ENCODE results near the gene RGS14.
A peak's percentile ranks its signal among the peaks of the same experiment; 100 is the strongest.

Gene RGS14

GRCh38 chr5:177350776-177351391 is 6.8 kb upstream of the RGS14 start:
- H3K4me2 ChIP-seq: peak overlapping the region; percentile 82
- H3K4me3 ChIP-seq (IDR thresholded peaks at IDR 0.05; ENCODE audit: insufficient read depth, low read depth, low read length): no peak overlapping the region
- peaks cover 22% of the 10 kb centered on the region for H3K4me1 ChIP-seq (ENCODE audit: low read depth, poor library complexity, severe bottlenecking)
- no peaks in the 10 kb centered on the region for H3K27me3 ChIP-seq (ENCODE audit: insufficient read depth, low read depth)
- H3K36me3 ChIP-seq (ENCODE audit: insufficient read depth): 0 out of 2 replicates have a peak, but pooled peaks cover 4% of the 10 kb centered on the region
- peaks cover 47% of the 10 kb centered on the region for H3K79me2 ChIP-seq (ENCODE audit: insufficient read depth, low read depth)
- peak overlapping the region; percentile 97 for H3K27ac ChIP-seq
- TF ChIP-seq CTCF (conservative IDR thresholded peaks at IDR 0.05; ENCODE audit: low read depth, low read length): no peak
- H2AFZ ChIP-seq (ENCODE audit: low read depth): peak overlapping the region; percentile 98; the same call in 1 of the 2 replicates
- no peaks in the 10 kb centered on the region for H4K20me1 ChIP-seq (ENCODE audit: insufficient read depth)
- peak overlapping the region; percentile 93 for H3K9ac ChIP-seq

GRCh38 chr5:177351392-177352329 is 6.1 kb upstream of the RGS14 start, which contains the start of gene LMAN2:
LMAN2 (minus strand) TSS chr5:177351668; CDS start chr5:177351647, 21 bp downstream.
- Histone ChIP-seq H3K4me2 (peak within 1 kb of the TSS; percentile 82), H3K79me2 (ENCODE audit: insufficient read depth, low read depth) (peaks cover 39% of the 10 kb centered on the region), H3K27me3 (ENCODE audit: insufficient read depth, low read depth) (no peaks in the 10 kb centered on the region), H2AFZ (ENCODE audit: low read depth) (peak within 1 kb of the TSS; percentile 98), H3K4me1 (ENCODE audit: low read depth, poor library complexity, severe bottlenecking) (peaks cover 24% of the 10 kb centered on the region), H4K20me1 (ENCODE audit: insufficient read depth) (no peaks in the 10 kb centered on the region), H3K36me3 (ENCODE audit: insufficient read depth) (0 out of 2 replicates have a peak, but pooled peaks cover 4% of the 10 kb centered on the region), H3K9ac (peak within 1 kb of the TSS; percentile 93), H3K27ac (peak within 1 kb of the TSS; percentile 97), H3K4me3 (IDR thresholded peaks at IDR 0.05; ENCODE audit: insufficient read depth, low read depth, low read length) (no peak within 1 kb of the TSS)
- no peak for TF ChIP-seq CTCF (conservative IDR thresholded peaks at IDR 0.05; ENCODE audit: low read depth, low read length)

GRCh38 chr5:177353093-177353492 is 4.6 kb upstream of the RGS14 start:
- no peak overlapping the region for H2AFZ ChIP-seq (ENCODE audit: low read depth)
- H3K4me3 ChIP-seq (IDR thresholded peaks at IDR 0.05; ENCODE audit: insufficient read depth, low read depth, low read length): no peak overlapping the region
- no peaks in the 10 kb centered on the region for H4K20me1 ChIP-seq (ENCODE audit: insufficient read depth)
- no peaks in the 10 kb centered on the region for H3K27me3 ChIP-seq (ENCODE audit: insufficient read depth, low read depth)
- H3K9ac ChIP-seq: no peak overlapping the region
- no peak overlapping the region for H3K4me2 ChIP-seq
- peaks cover 29% of the 10 kb centered on the region for H3K79me2 ChIP-seq (ENCODE audit: insufficient read depth, low read depth)
- peaks cover 29% of the 10 kb centered on the region for H3K4me1 ChIP-seq (ENCODE audit: low read depth, poor library complexity, severe bottlenecking)
- no peak overlapping the region for H3K27ac ChIP-seq
- TF ChIP-seq CTCF (conservative IDR thresholded peaks at IDR 0.05; ENCODE audit: low read depth, low read length): no peak
- 0 out of 2 replicates have a peak, but pooled peaks cover under 1% of the 10 kb centered on the region for H3K36me3 ChIP-seq (ENCODE audit: insufficient read depth)

GRCh38 chr5:177354256-177354655 is 3.5 kb upstream of the RGS14 start:
- Histone ChIP-seq H3K4me1 (ENCODE audit: low read depth, poor library complexity, severe bottlenecking) (peaks cover 31% of the 10 kb centered on the region), H3K27ac (no peak overlapping the region), H3K27me3 (ENCODE audit: insufficient read depth, low read depth) (no peaks in the 10 kb centered on the region), H3K9ac (no peak overlapping the region), H4K20me1 (ENCODE audit: insufficient read depth) (no peaks in the 10 kb centered on the region), H3K4me2 (no peak overlapping the region), H3K36me3 (ENCODE audit: insufficient read depth) (no peaks in the 10 kb centered on the region), H2AFZ (ENCODE audit: low read depth) (no peak overlapping the region), H3K4me3 (IDR thresholded peaks at IDR 0.05; ENCODE audit: insufficient read depth, low read depth, low read length) (no peak overlapping the region), H3K79me2 (ENCODE audit: insufficient read depth, low read depth) (peaks cover 30% of the 10 kb centered on the region)
- no peak for TF ChIP-seq CTCF (conservative IDR thresholded peaks at IDR 0.05; ENCODE audit: low read depth, low read length)

Measured in KMS-11 (cell line).